PFSK-1 (cell line): ENCODE results near the gene ZFYVE16.

Experiments used
- FOXP2 ChIP-seq: optimal IDR thresholded peaks from 2 replicates; pipeline ENCODE3; 2011; ENCODE audit warnings: borderline replicate concordance, control low read depth, inconsistent platforms; ENCODE audit not compliant: insufficient read depth; ENCODE audit errors: extremely low read length, extremely low read depth
- POLR2AphosphoS5 ChIP-seq: IDR thresholded peaks from 2 replicates; pipeline ENCODE4 v1.6.1; 2012; ENCODE audit warnings: low read depth, mild to moderate bottlenecking, control low read depth, low read length, moderate library complexity
- REST ChIP-seq, 2 experiments: IDR thresholded peaks; 2 replicates each; pipeline versions ENCODE4 v1.6.1 to v1.8.0; 2011 to 2012; ENCODE audit warnings: low read depth in 2 of 2, low read length in 2 of 2, control low read depth in 1 of 2, inconsistent platforms in 1 of 2, mild to moderate bottlenecking in 1 of 2, moderate library complexity in 1 of 2; ENCODE audit not compliant: insufficient read depth in 1 of 2
- SIN3A ChIP-seq: IDR thresholded peaks from 2 replicates; pipeline ENCODE4 v1.6.1; 2012; ENCODE audit warnings: mild to moderate bottlenecking, low read length, moderate library complexity, borderline replicate concordance; ENCODE audit not compliant: insufficient read depth
- TAF1 ChIP-seq: IDR thresholded peaks from 2 replicates; pipeline ENCODE4 v1.6.1; 2012; ENCODE audit warnings: low read length, control low read depth, borderline replicate concordance; ENCODE audit not compliant: insufficient read depth

ZFYVE16 gene

GRCh38 chr5:80487829-80488721, 80.2 kb downstream of the ZFYVE16 start, which contains the start of gene FAM151B:
Gene FAM151B (plus strand): TSS chr5:80488100. CDS start chr5:80488124, 24 bp downstream.
- TF ChIP-seq FOXP2 (peak; percentile 7), POLR2AphosphoS5 (no peak)

- TF ChIP-seq SIN3A, result no peak
- no peak for TF ChIP-seq FOXP2
- TF ChIP-seq REST (IDR thresholded peaks at IDR 0.05; ENCODE audit: insufficient read depth in 1 of 2, low read depth in 2 of 2, low read length in 2 of 2), result no peak
- TF ChIP-seq POLR2AphosphoS5, result no peak
- TF ChIP-seq TAF1, result no peak
Observed at GRCh38 chr5:80491296-80491695, 83.4 kb downstream of the ZFYVE16 start.

GRCh38 chr5:80492741-80493140, 84.9 kb downstream of the ZFYVE16 start:
- TF ChIP-seq REST (IDR thresholded peaks at IDR 0.05; ENCODE audit: insufficient read depth in 1 of 2, low read depth in 2 of 2, low read length in 2 of 2) (no peak), TAF1 (no peak), SIN3A (no peak), FOXP2 (no peak), POLR2AphosphoS5 (no peak)

GRCh38 chr5:80495891-80496290, 88.0 kb downstream of the ZFYVE16 start:
- TF ChIP-seq SIN3A, result no peak
- TF ChIP-seq FOXP2, result no peak
- TF ChIP-seq TAF1, result no peak
- TF ChIP-seq POLR2AphosphoS5, result no peak
- TF ChIP-seq REST (IDR thresholded peaks at IDR 0.05; ENCODE audit: insufficient read depth in 1 of 2, low read depth in 2 of 2, low read length in 2 of 2), result no peak

- TF ChIP-seq POLR2AphosphoS5 (no peak), REST (IDR thresholded peaks at IDR 0.05; ENCODE audit: insufficient read depth in 1 of 2, low read depth in 2 of 2, low read length in 2 of 2) (no peak), FOXP2 (no peak), SIN3A (no peak), TAF1 (no peak)
Observed at GRCh38 chr5:80502800-80503199, 94.9 kb downstream of the ZFYVE16 start.
